Fibroblast of lung (primary cell): ENCODE measurements around the gene FBXO8.

ENCODE experiments used
- EZH2 ChIP-seq: IDR thresholded peaks from 2 replicates; pipeline ENCODE4 v1.5.1; 2012; ENCODE audit warnings: low read length, control low read depth, mild to moderate bottlenecking; ENCODE audit errors: missing control alignments
- TF ChIP-seq, protein P1 (sequence below), 2 donors: IDR thresholded peaks in 1 of 2; conservative IDR thresholded peaks in 1 of 2; 1 replicate in 1 of 2; 2 replicates in 1 of 2; pipeline ENCODE4 v1.5.1; 2011 to 2012; ENCODE audit warnings: low read length in 2 of 2, control low read depth in 1 of 2, inconsistent platforms in 1 of 2, low read depth in 1 of 2, mild to moderate bottlenecking in 1 of 2

DNA sequence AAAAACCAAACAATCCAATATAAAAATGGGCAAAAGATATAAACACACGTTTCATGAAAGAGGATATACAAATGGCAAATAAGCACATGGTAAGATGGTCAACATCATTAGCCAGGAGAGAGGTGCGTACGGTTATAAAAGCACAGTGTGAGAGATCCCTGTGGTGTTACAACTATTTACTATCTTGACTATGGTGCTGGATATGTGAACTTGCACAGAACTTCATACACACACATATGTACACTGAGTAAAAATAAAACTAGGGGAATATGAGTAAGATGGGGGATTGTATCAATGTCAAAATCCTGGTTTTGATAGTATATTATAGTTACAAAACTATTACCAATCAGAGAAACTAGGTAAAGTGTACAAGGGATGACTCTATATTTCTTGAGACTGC, 8.4 kb downstream of the FBXO8 start:
- TF ChIP-seq, protein P1, sequence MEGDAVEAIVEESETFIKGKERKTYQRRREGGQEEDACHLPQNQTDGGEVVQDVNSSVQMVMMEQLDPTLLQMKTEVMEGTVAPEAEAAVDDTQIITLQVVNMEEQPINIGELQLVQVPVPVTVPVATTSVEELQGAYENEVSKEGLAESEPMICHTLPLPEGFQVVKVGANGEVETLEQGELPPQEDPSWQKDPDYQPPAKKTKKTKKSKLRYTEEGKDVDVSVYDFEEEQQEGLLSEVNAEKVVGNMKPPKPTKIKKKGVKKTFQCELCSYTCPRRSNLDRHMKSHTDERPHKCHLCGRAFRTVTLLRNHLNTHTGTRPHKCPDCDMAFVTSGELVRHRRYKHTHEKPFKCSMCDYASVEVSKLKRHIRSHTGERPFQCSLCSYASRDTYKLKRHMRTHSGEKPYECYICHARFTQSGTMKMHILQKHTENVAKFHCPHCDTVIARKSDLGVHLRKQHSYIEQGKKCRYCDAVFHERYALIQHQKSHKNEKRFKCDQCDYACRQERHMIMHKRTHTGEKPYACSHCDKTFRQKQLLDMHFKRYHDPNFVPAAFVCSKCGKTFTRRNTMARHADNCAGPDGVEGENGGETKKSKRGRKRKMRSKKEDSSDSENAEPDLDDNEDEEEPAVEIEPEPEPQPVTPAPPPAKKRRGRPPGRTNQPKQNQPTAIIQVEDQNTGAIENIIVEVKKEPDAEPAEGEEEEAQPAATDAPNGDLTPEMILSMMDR (conservative IDR thresholded peaks at IDR 0.05 in 1 of 2, IDR thresholded peaks at IDR 0.05 in 1 of 2; ENCODE audit: low read depth in 1 of 2, low read length in 2 of 2): no peak
- no peak for TF ChIP-seq EZH2
